ENCODE measurements around the gene DOCK1. TPM values are rescaled to one million over a fixed set of nuclear protein-coding genes. Genes with fewer than 3 reads are reported as not detected.

DOCK1 gene
- total RNA-seq, 2 donors from 2014 or later = 72.4 to 89.3 TPM

GRCh38 chr10:127343821-127344220 lies 438.6 kb downstream of the DOCK1 start:
- Histone ChIP-seq H3K27ac (ENCODE audit: low read depth, low read length) (no peak overlapping the region), H3K9me3 (ENCODE audit: control insufficient read depth, low read length) (no peaks in the 10 kb centered on the region), H3K4me1 (ENCODE audit: control insufficient read depth, insufficient read depth, low read length) (no peaks in the 10 kb centered on the region), H3K27me3 (ENCODE audit: control insufficient read depth, insufficient read depth, low read length, poor library complexity, severe bottlenecking) (no peaks in the 10 kb centered on the region), H3K4me3 (ENCODE audit: low read length) (no peak overlapping the region), H3K9ac (ENCODE audit: extremely low read depth, low read length, poor library complexity, severe bottlenecking) (no peak overlapping the region), H3K36me3 (ENCODE audit: control insufficient read depth, insufficient read depth, low read length) (peaks cover 9% of the 10 kb centered on the region)
- Mint-ChIP-seq H3K27ac (no peak overlapping the region), H3K27me3 (ENCODE audit: insufficient read depth) (no peaks in the 10 kb centered on the region), H3K4me3 (no peak overlapping the region), H3K9me3 (no peaks in the 10 kb centered on the region), H3K36me3 (ENCODE audit: low read depth) (peaks cover 32% of the 10 kb centered on the region), H3K4me1 (peaks cover 21% of the 10 kb centered on the region)
- TF ChIP-seq, protein P1, sequence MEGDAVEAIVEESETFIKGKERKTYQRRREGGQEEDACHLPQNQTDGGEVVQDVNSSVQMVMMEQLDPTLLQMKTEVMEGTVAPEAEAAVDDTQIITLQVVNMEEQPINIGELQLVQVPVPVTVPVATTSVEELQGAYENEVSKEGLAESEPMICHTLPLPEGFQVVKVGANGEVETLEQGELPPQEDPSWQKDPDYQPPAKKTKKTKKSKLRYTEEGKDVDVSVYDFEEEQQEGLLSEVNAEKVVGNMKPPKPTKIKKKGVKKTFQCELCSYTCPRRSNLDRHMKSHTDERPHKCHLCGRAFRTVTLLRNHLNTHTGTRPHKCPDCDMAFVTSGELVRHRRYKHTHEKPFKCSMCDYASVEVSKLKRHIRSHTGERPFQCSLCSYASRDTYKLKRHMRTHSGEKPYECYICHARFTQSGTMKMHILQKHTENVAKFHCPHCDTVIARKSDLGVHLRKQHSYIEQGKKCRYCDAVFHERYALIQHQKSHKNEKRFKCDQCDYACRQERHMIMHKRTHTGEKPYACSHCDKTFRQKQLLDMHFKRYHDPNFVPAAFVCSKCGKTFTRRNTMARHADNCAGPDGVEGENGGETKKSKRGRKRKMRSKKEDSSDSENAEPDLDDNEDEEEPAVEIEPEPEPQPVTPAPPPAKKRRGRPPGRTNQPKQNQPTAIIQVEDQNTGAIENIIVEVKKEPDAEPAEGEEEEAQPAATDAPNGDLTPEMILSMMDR (conservative IDR thresholded peaks at IDR 0.05) = no peak
- WGBS, 2 experiments (ENCODE audit: insufficient coverage in 1 of 2, insufficient read length in 1 of 2) = 74 to 75% methylated on average over 6 of the region's 6 CpGs
- DNase-seq = no peak

GRCh38 chr10:127344346-127344745 lies 439.1 kb downstream of the DOCK1 start:
- H3K4me1 ChIP-seq (ENCODE audit: control insufficient read depth, insufficient read depth, low read length) = no peaks in the 10 kb centered on the region
- H3K4me3 Mint-ChIP-seq = no peak overlapping the region
- no peaks in the 10 kb centered on the region for H3K27me3 ChIP-seq (ENCODE audit: control insufficient read depth, insufficient read depth, low read length, poor library complexity, severe bottlenecking)
- no peaks in the 10 kb centered on the region for H3K9me3 Mint-ChIP-seq
- DNase-seq = no peak
- H3K27ac Mint-ChIP-seq = no peak overlapping the region
- 95 to 96% methylated on average over 6 of the region's 6 CpGs for WGBS, 2 experiments (ENCODE audit: insufficient coverage in 1 of 2, insufficient read length in 1 of 2)
- peaks cover 9% of the 10 kb centered on the region for H3K36me3 ChIP-seq (ENCODE audit: control insufficient read depth, insufficient read depth, low read length)
- TF ChIP-seq, protein P1 (conservative IDR thresholded peaks at IDR 0.05) = no peak
- no peak overlapping the region for H3K27ac ChIP-seq (ENCODE audit: low read depth, low read length)
- no peak overlapping the region for H3K4me3 ChIP-seq (ENCODE audit: low read length)
- H3K36me3 Mint-ChIP-seq (ENCODE audit: low read depth) = peaks cover 32% of the 10 kb centered on the region
- no peaks in the 10 kb centered on the region for H3K9me3 ChIP-seq (ENCODE audit: control insufficient read depth, low read length)
- H3K9ac ChIP-seq (ENCODE audit: extremely low read depth, low read length, poor library complexity, severe bottlenecking) = no peak overlapping the region
- H3K4me1 Mint-ChIP-seq = peaks cover 21% of the 10 kb centered on the region
- no peaks in the 10 kb centered on the region for H3K27me3 Mint-ChIP-seq (ENCODE audit: insufficient read depth)

DNA sequence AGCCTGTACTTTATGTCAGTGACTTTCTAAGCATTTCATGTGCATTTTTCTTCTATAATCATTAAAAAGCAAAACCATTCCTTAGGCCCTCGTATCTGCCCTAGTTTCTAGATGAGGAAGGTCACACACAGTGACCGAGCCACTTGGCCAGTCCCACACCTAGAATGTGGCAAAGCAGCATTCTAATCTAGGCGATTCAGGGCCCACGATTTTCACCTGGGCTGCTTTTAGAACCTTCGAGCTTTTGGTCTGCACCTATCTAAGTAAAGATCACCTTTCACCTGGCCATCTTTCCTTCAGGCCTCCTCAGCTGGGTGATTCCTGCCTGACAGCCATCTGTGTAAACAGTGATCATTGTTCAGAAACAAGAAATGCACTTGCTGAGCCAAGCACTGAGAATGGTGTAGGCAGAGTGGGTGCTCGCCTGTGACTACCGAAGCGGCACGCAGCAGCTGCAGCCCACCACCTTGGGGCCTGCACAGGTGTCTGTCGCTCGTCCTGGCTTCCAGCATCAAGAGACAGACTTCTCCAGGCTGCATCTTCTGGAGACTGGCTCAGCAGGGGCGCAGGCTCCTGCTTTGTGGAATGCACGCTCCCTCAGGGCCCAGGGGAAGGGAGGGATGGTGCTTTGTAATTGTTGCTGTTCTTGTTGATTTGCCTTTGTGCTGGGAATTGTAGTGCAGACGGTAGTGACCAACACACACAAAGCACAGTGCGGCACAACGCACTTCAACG lies 440.2 kb downstream of the DOCK1 start:
- Mint-ChIP-seq H3K36me3 (ENCODE audit: low read depth) (peaks cover 32% of the 10 kb centered on the region), H3K9me3 (no peaks in the 10 kb centered on the region), H3K27me3 (ENCODE audit: insufficient read depth) (no peaks in the 10 kb centered on the region), H3K4me3 (no peak overlapping the region), H3K27ac (no peak overlapping the region), H3K4me1 (peaks cover 21% of the 10 kb centered on the region)
- no peaks in the 10 kb centered on the region for H3K9me3 ChIP-seq (ENCODE audit: control insufficient read depth, low read length)
- no peak overlapping the region for H3K9ac ChIP-seq (ENCODE audit: extremely low read depth, low read length, poor library complexity, severe bottlenecking)
- H3K4me1 ChIP-seq (ENCODE audit: control insufficient read depth, insufficient read depth, low read length) = no peaks in the 10 kb centered on the region
- H3K27me3 ChIP-seq (ENCODE audit: control insufficient read depth, insufficient read depth, low read length, poor library complexity, severe bottlenecking) = no peaks in the 10 kb centered on the region
- TF ChIP-seq, protein P1 (conservative IDR thresholded peaks at IDR 0.05) = no peak
- no peak overlapping the region for H3K4me3 ChIP-seq (ENCODE audit: low read length)
- peaks cover 9% of the 10 kb centered on the region for H3K36me3 ChIP-seq (ENCODE audit: control insufficient read depth, insufficient read depth, low read length)
- DNase-seq = no peak
- 93 to 97% methylated on average over 10 to 17 of the region's 17 CpGs for WGBS, 2 experiments (ENCODE audit: insufficient coverage in 1 of 2, insufficient read length in 1 of 2)
- no peak overlapping the region for H3K27ac ChIP-seq (ENCODE audit: low read depth, low read length)

Measured in endodermal cell (in vitro differentiated cells).